CD4-positive, alpha-beta T cell (primary cell): ENCODE measurements around the gene CAPN10. TPM values are rescaled to one million over a fixed set of nuclear protein-coding genes. Genes with fewer than 3 reads are reported as not detected.

Source experiments
- ATAC-seq: fragments of 200-7000 bp; cut with Tn5 transposase; one replicate; pipeline ENCODE4 v1.10.0; 2022; ENCODE audit warnings: mild to moderate bottlenecking; ENCODE audit not compliant: poor library complexity
- CTCF ChIA-PET: fragments of 350-600 bp; sonication (Branson Sonifier 250); formaldehyde crosslinking; loops from one replicate; lab custom pipeline; 2021; ENCODE audit warnings: antibody characterized with exemption, inconsistent platforms; lab: Charles Lee
- POLR2A ChIA-PET: fragments of 350-600 bp; sonication (Branson Sonifier 250); formaldehyde crosslinking; loops from one replicate; lab custom pipeline; 2021; ENCODE audit warnings: antibody characterized with exemption, inconsistent platforms; lab: Charles Lee
- DNase-seq, 14 experiments: peaks; one replicate each; pipeline ENCODE4 v3.0.0-alpha.2; 2013 to 2020; ENCODE audit warnings: mixed read lengths in 2 of 14
- H3K27ac ChIP-seq, 2 donors: one replicate each; pipeline versions ENCODE4 v1.5.1 to v1.7.0; 2013; ENCODE audit warnings: low read length in 2 of 2, low read depth in 1 of 2, mild to moderate bottlenecking in 1 of 2
- H3K27me3 ChIP-seq, 2 experiments: 1 replicate in 1 of 2; 2 replicates in 1 of 2; pipeline versions ENCODE4 v1.6.1 to v1.7.0; 2013; ENCODE audit warnings: low read length in 2 of 2, control low read depth in 1 of 2, mild to moderate bottlenecking in 1 of 2, moderate library complexity in 1 of 2; ENCODE audit not compliant: insufficient read depth in 2 of 2, control insufficient read depth in 1 of 2
- H3K36me3 ChIP-seq: one replicate; pipeline ENCODE4 v1.6.1; 2013; ENCODE audit warnings: low read length, control low read depth; ENCODE audit not compliant: insufficient read depth
- H3K4me1 ChIP-seq: one replicate; pipeline ENCODE4 v1.6.1; 2013; ENCODE audit warnings: low read length, control low read depth; ENCODE audit not compliant: insufficient read depth
- H3K4me3 ChIP-seq: one replicate; pipeline ENCODE4 v1.5.1; 2013; ENCODE audit warnings: mild to moderate bottlenecking, low read length, moderate library complexity
- H3K9me3 ChIP-seq, 2 experiments: 1 replicate in 1 of 2; 2 replicates in 1 of 2; pipeline versions ENCODE4 v1.6.1 to v1.7.0; 2013; ENCODE audit warnings: low read length in 2 of 2, mild to moderate bottlenecking in 2 of 2, control low read depth in 1 of 2, moderate library complexity in 1 of 2; ENCODE audit not compliant: control insufficient read depth in 1 of 2, insufficient read depth in 1 of 2
- H3K27ac Mint-ChIP-seq: one replicate; pipeline ENCODE4 v1.8.0; 2020; ENCODE audit warnings: mixed read lengths
- H3K27me3 Mint-ChIP-seq: one replicate; pipeline ENCODE4 v1.8.0; 2021; ENCODE audit warnings: mixed read lengths
- H3K36me3 Mint-ChIP-seq: one replicate; pipeline ENCODE4 v1.8.0; 2021; ENCODE audit warnings: low read depth, mixed read lengths
- H3K4me1 Mint-ChIP-seq: one replicate; pipeline ENCODE4 v1.8.0; 2021; ENCODE audit warnings: low read depth, mixed read lengths
- H3K4me3 Mint-ChIP-seq: one replicate; pipeline ENCODE4 v1.8.0; 2020; ENCODE audit warnings: mild to moderate bottlenecking, mixed read lengths
- H3K9me3 Mint-ChIP-seq: one replicate; pipeline ENCODE4 v1.8.0; 2020; ENCODE audit warnings: mixed read lengths
- CTCF ChIP-seq: fragments of 200-600 bp; IDR thresholded peaks from one replicate; pipeline ENCODE4 v1.8.0; 2022; ENCODE audit warnings: antibody characterized with exemption, mild to moderate bottlenecking
- intact Hi-C, 2 experiments: fragments of 100-400 bp; cut with DNase I in 1 of 2; cut with micrococcal nuclease in 1 of 2; formaldehyde crosslinking; loops; one replicate each; pipeline versions ENCODE4 v1.15.1 to v1.9.0; 2023 to 2025; cut with DNase I, micrococcal nuclease
- total RNA-seq, 174 experiments: library from RNA in 2 of 174; stranded (reverse) in 2 of 174; gene quantifications; one replicate each; pipeline ENCODE4 v1.2.3 and lab custom pipeline; 2021 to 2026

Gene CAPN10
- total RNA-seq, 2 experiments from 2014 or later: 40.6 to 42.1 TPM

DNA sequence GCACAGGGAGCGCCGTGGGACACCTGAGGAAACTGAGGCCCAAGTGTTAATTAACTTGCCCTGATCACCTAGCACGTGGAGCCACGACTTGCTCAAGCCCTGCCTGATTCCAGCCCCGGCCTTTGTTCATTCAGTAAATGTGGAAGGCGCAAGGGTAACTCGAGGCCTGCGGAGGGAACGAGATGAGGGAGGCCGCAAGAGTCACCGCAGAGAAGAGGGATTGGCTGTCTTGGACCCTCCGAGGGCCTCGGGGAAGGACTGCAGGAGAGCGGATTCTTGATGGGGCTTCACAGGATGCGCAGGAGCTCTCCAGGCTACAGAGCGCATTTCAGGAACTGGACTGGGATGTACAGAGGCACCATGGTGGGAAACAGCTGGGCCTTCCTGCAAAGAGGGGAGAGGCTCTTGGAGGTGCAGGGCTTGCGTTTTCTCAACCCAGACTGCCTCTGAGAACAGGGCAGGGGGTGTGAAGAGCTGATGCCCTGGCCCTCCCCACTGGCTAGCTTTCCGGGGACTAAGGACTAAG is 28.2 kb upstream of the CAPN10 start:
- Mint-ChIP-seq H3K27me3 (no peaks in the 10 kb centered on the region), H3K9me3 (no peaks in the 10 kb centered on the region), H3K27ac (peak overlapping the region; percentile 98), H3K4me3 (peak overlapping the region; percentile 87), H3K36me3 (peaks cover 43% of the 10 kb centered on the region), H3K4me1 (peaks cover 60% of the 10 kb centered on the region)
- no peak overlapping the region for H3K4me3 ChIP-seq
- DNase-seq (no peak), ATAC-seq (no peak)
- no peaks in the 10 kb centered on the region for H3K27me3 ChIP-seq
- no peak overlapping the region for H3K27ac ChIP-seq
- no peaks in the 10 kb centered on the region for H3K9me3 ChIP-seq
- intact Hi-C loops: loop anchor here in 1 of 2 experiments (5.0 to 10.0 kb wide), 3 partner anchors 46 to 657 kb away; no protein-coding TSS in a partner anchor
- POLR2A ChIA-PET: interaction anchor here (2.0 to 2.8 kb wide), 2 partner anchors 8 to 11 kb away, joined by 7 to 15 read pairs; no protein-coding TSS in a partner anchor
- TF ChIP-seq CTCF: no peak
- peaks cover 69% of the 10 kb centered on the region for H3K4me1 ChIP-seq
- CTCF ChIA-PET: interaction anchor here (1.8 to 2.7 kb wide), 3 partner anchors 9 to 44 kb away, joined by 5 to 24 read pairs (median 13); partner anchors contain the start of gene RNPEPL1
- H3K36me3 ChIP-seq: peaks cover 29% of the 10 kb centered on the region

- H3K27me3 Mint-ChIP-seq: no peaks in the 10 kb centered on the region
- ChIA-PET CTCF (interaction anchor here (6.0 kb wide), 1 partner anchor 21 kb away, joined by 34 read pairs; no protein-coding TSS in a partner anchor), POLR2A (interaction anchor here (0.6 to 3.3 kb wide), 3 partner anchors 10 to 28 kb away, joined by 3 to 104 read pairs (median 53); partner anchors contain the start of genes CAPN10 and RNPEPL1)
- TF ChIP-seq CTCF: no peak
- Histone ChIP-seq H3K4me3 (peak overlapping the region; percentile 53), H3K36me3 (peaks cover 27% of the 10 kb centered on the region), H3K9me3 (no peaks in the 10 kb centered on the region), H3K27ac (no peak overlapping the region), H3K4me1 (peaks cover 79% of the 10 kb centered on the region), H3K27me3 (no peaks in the 10 kb centered on the region)
- H3K4me3 Mint-ChIP-seq: peak overlapping the region; percentile 87
- H3K36me3 Mint-ChIP-seq: peaks cover 46% of the 10 kb centered on the region
- peak in 1 of 14 experiments; percentile 28 for DNase-seq
- H3K9me3 Mint-ChIP-seq: no peaks in the 10 kb centered on the region
- ATAC-seq: no peak
- intact Hi-C loops: loop anchor here in 1 of 2 experiments (5.0 to 10.0 kb wide), 3 partner anchors 47 to 656 kb away; no protein-coding TSS in a partner anchor
- H3K27ac Mint-ChIP-seq: peak overlapping the region; percentile 98
- H3K4me1 Mint-ChIP-seq: peaks cover 69% of the 10 kb centered on the region
These were observed 27.2 kb upstream of the CAPN10 start for GRCh38 chr2:240559286-240559685.

DNA sequence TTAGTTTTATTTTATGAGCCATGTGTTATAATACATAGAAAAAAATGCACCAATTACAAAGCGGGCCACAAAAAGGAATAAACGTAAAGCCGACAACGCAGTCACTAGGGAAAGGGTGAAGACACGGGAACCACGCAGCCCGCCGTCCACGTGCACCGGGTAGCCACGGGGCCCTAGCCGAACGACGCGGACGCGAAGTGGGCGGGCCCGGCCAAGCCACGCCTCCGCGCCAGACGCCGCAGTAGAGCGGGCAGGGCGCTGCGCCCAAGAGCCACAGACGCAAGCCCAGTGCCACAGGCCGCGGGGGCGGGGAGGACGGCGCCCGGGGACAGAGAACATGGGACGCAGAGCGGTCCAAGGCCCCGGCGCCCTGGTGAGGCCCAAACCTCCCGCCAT is 26.5 kb upstream of the CAPN10 start, which contains the start of gene DUSP28:
Gene DUSP28, plus strand, starts transcription at position 274 of the 396 bp plus-strand sequence. CDS start 328 bp downstream, outside the sequence.
- Histone ChIP-seq H3K9me3 (no peaks in the 10 kb centered on the region), H3K4me3 (peak within 1 kb of the TSS; percentile 53), H3K36me3 (peaks cover 22% of the 10 kb centered on the region), H3K4me1 (peaks cover 87% of the 10 kb centered on the region), H3K27ac (peak within 1 kb of the TSS; percentile 62 to 95), H3K27me3 (no peaks in the 10 kb centered on the region)
- H3K36me3 Mint-ChIP-seq: peaks cover 53% of the 10 kb centered on the region
- ChIA-PET CTCF (interaction anchor here (1.7 to 6.0 kb wide), 3 partner anchors 20 to 46 kb away, joined by 10 to 34 read pairs (median 11); partner anchors contain the start of gene CAPN10), POLR2A (interaction anchor here (0.9 to 3.3 kb wide), 10 partner anchors 9 to 1142 kb away, joined by 3 to 104 read pairs (median 8); partner anchors contain the start of genes CAPN10, ING5 and RNPEPL1)
- H3K27me3 Mint-ChIP-seq: no peaks in the 10 kb centered on the region
- no peaks in the 10 kb centered on the region for H3K9me3 Mint-ChIP-seq
- peak within 1 kb of the TSS; percentile 90 for H3K4me3 Mint-ChIP-seq
- no peak for TF ChIP-seq CTCF
- peak; percentile 77 to 96 (median 86) for DNase-seq
- peaks cover 77% of the 10 kb centered on the region for H3K4me1 Mint-ChIP-seq
- ATAC-seq: peak; percentile 60
- intact Hi-C loops: loop anchor here (5.0 to 10.0 kb wide), 7 partner anchors 45 to 1325 kb away; partner anchors contain the start of genes COPS9 (in 1 of the 2), GPC1 (in 1 of the 2), HDAC4 (in 1 of the 2) and HDLBP (in 1 of the 2)
- peak within 1 kb of the TSS; percentile 98 for H3K27ac Mint-ChIP-seq
